AG09319 (cell line): ENCODE data around the gene BAZ2A.
A peak's percentile ranks its signal among the peaks of the same experiment; 100 is the strongest.

Experiments
- DNase-seq: peaks from one replicate; pipeline ENCODE4 v3.0.0-alpha.2; 2010; ENCODE audit warnings: low read depth; ENCODE audit errors: extremely low read depth
- CTCF ChIP-seq: IDR thresholded peaks from 2 replicates; pipeline ENCODE4 v1.5.1; 2011; ENCODE audit warnings: low read depth, mild to moderate bottlenecking, inconsistent platforms, low read length, moderate library complexity

BAZ2A gene

GRCh38 chr12:56593909-56594621 is 36.1 kb downstream of the BAZ2A start:
- peak; percentile 93 for TF ChIP-seq CTCF
- peak; percentile 39 for DNase-seq

GRCh38 chr12:56591961-56592360 is 38.2 kb downstream of the BAZ2A start:
- TF ChIP-seq CTCF, result no peak
- DNase-seq, result no peak

- DNase-seq, result no peak
- TF ChIP-seq CTCF, result no peak
These were observed 39.0 kb downstream of the BAZ2A start for GRCh38 chr12:56591126-56591525.

- peak; percentile 28 for TF ChIP-seq CTCF
These were observed 39.8 kb downstream of the BAZ2A start for GRCh38 chr12:56590237-56590830.

GRCh38 chr12:56589783-56590182 is 40.3 kb downstream of the BAZ2A start:
- no peak for DNase-seq
- no peak for TF ChIP-seq CTCF

More at GRCh38 chr12:56590237-56590830, 39.8 kb downstream of the BAZ2A start:
- DNase-seq, result no peak

GRCh38 chr12:56585098-56585497 is 45.0 kb downstream of the BAZ2A start:
- TF ChIP-seq CTCF, result no peak
- no peak for DNase-seq

GRCh38 chr12:56581418-56582145 is 48.5 kb downstream of the BAZ2A start:
- no peak for DNase-seq
- no peak for TF ChIP-seq CTCF
